Neutrophil (primary cell): ENCODE results near the gene MRPL42.
A peak's percentile ranks its signal among the peaks of the same experiment; 100 is the strongest.

ENCODE experiments used
- H3K27ac ChIP-seq: fragments of 200-600 bp; sonication (generic); 2 replicates; pipeline ENCODE4 v1.5.1; 2016; ENCODE audit warnings: mild to moderate bottlenecking, moderate library complexity
- H3K27me3 ChIP-seq: fragments of 200-600 bp; sonication (generic); 2 replicates; pipeline ENCODE4 v1.6.0; 2016; ENCODE audit warnings: mild to moderate bottlenecking
- H3K36me3 ChIP-seq: fragments of 200-600 bp; sonication (generic); 2 replicates; pipeline ENCODE4 v1.5.1; 2017
- H3K4me1 ChIP-seq, 2 experiments: fragments of 200-600 bp in 1 of 2; sonication (generic) in 1 of 2; 1 replicate in 1 of 2; 2 replicates in 1 of 2; pipeline versions ENCODE4 v1.5.1 to v1.6.1; 2013 to 2016; ENCODE audit warnings: low read depth in 1 of 2, low read length in 1 of 2, mild to moderate bottlenecking in 1 of 2, moderate library complexity in 1 of 2; ENCODE audit not compliant: control insufficient read depth in 1 of 2, insufficient read depth in 1 of 2
- H3K4me3 ChIP-seq, 2 experiments: fragments of 200-600 bp in 1 of 2; sonication (generic) in 1 of 2; 1 replicate in 1 of 2; 2 replicates in 1 of 2; pipeline ENCODE4 v1.5.1; 2013 to 2016; ENCODE audit warnings: low read depth in 1 of 2, low read length in 1 of 2, mild to moderate bottlenecking in 1 of 2, moderate library complexity in 1 of 2
- H3K9me3 ChIP-seq: fragments of 200-600 bp; sonication (generic); 2 replicates; pipeline ENCODE4 v1.5.1; 2016
- CTCF ChIP-seq: fragments of 200-600 bp; sonication (generic); IDR thresholded peaks from 2 replicates; pipeline ENCODE4 v1.5.1; 2016; ENCODE audit warnings: antibody characterized with exemption

MRPL42 gene

GRCh38 chr12:93460902-93461301, 6.4 kb upstream of the MRPL42 start:
- H3K9me3 ChIP-seq, result no peaks in the 10 kb centered on the region
- no peaks in the 10 kb centered on the region for H3K36me3 ChIP-seq
- no peak for TF ChIP-seq CTCF

GRCh38 chr12:93461503-93461902, 5.8 kb upstream of the MRPL42 start:
- H3K36me3 ChIP-seq, result no peaks in the 10 kb centered on the region
- no peaks in the 10 kb centered on the region for H3K27me3 ChIP-seq
- no peak for TF ChIP-seq CTCF

More at GRCh38 chr12:93460902-93461301, 6.4 kb upstream of the MRPL42 start:
- Histone ChIP-seq H3K4me1 (peaks cover 0 to 11% of the 10 kb centered on the region in 2 experiments), H3K27me3 (no peaks in the 10 kb centered on the region), H3K4me3 (no peak overlapping the region), H3K27ac (no peak overlapping the region)

GRCh38 chr12:93465841-93466240, 1.5 kb upstream of the MRPL42 start:
- Histone ChIP-seq H3K9me3 (no peaks in the 10 kb centered on the region), H3K27ac (no peak overlapping the region), H3K4me1 (peaks cover 8 to 14% of the 10 kb centered on the region in 2 experiments), H3K36me3 (no peaks in the 10 kb centered on the region), H3K27me3 (no peaks in the 10 kb centered on the region), H3K4me3 (no peak overlapping the region)
- no peak for TF ChIP-seq CTCF

More at GRCh38 chr12:93461503-93461902, 5.8 kb upstream of the MRPL42 start:
- Histone ChIP-seq H3K4me1 (peaks cover 0 to 11% of the 10 kb centered on the region in 2 experiments), H3K4me3 (no peak overlapping the region), H3K9me3 (no peaks in the 10 kb centered on the region), H3K27ac (no peak overlapping the region)

GRCh38 chr12:93466625-93467350, 526 bp upstream of the MRPL42 start:
- no peak for TF ChIP-seq CTCF
- Histone ChIP-seq H3K27me3 (no peaks in the 10 kb centered on the region), H3K36me3 (no peaks in the 10 kb centered on the region), H3K27ac (peak overlapping the region; percentile 83), H3K4me3 (peak overlapping the region; percentile 71 to 78), H3K4me1 (peaks cover 8 to 13% of the 10 kb centered on the region in 2 experiments), H3K9me3 (no peaks in the 10 kb centered on the region)

- peak overlapping the region; percentile 71 to 78 for H3K4me3 ChIP-seq
- no peaks in the 10 kb centered on the region for H3K9me3 ChIP-seq
- H3K27me3 ChIP-seq, result no peaks in the 10 kb centered on the region
- peak overlapping the region; percentile 83 for H3K27ac ChIP-seq
- no peaks in the 10 kb centered on the region for H3K36me3 ChIP-seq
- H3K4me1 ChIP-seq, result peaks cover 8 to 13% of the 10 kb centered on the region in 2 experiments
- no peak for TF ChIP-seq CTCF
Measured at GRCh38 chr12:93468008-93468371, 676 bp downstream of the MRPL42 start.
